NCI-H1694 treated with DMSO at 0.1 percent for 48 hours (cell line): ENCODE data around the gene SLC13A4.
"Not testable (repeated sequence)": the region's sequence is repeated elsewhere in the genome, so short reads cannot be mapped to it uniquely, and the experiment has no call there.

ENCODE experiments used
- DNase-seq: peaks from one replicate; lab custom pipeline; 2025; lab: John Stamatoyannopoulos, UW

The SLC13A4 gene

DNA sequence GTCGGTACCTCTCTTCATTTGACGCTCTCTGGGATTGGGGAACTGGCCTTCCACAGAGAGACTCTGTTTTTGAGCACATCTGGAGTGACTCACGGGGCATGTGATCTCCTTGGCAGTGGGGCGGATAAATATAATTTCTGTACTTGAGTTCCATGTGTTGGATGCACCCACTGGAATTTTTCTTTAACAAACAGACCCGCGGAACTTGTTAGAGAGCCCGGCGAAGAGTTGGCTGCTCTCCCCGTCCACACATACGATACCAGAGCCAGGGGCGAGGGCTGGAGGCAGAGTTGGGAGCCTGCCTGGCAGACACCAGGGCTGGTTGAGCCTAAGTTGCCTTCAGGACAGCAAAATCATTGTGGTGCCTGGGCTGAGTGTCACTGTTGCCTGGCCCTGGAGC is 20.8 kb upstream of the SLC13A4 start, which contains the start of gene FAM180A:
Gene FAM180A, minus strand, starts transcription at position 44 of the 400 bp plus-strand sequence. CDS start 233 bp downstream, outside the sequence.
- DNase-seq = no peak

DNA sequence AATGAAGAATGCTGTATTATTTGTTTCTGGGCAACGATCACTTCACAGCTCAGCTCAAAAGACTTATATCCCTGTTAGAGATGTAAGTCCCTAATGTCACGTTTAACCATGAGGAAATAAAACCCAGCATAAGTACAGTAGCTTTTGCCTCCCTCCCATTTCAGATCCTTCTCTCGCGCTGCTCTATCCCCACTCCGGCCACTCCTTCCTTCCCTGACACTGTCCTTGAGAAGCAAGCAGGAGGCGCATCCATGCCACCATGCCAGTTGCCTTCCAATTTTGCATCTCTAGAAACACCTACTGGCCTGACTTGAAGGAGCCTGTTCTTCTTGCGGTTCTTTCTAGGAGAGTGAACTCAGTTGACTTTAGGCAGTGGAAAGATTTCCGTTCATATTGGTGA is 19.4 kb upstream of the SLC13A4 start:
- DNase-seq = no peak

DNA sequence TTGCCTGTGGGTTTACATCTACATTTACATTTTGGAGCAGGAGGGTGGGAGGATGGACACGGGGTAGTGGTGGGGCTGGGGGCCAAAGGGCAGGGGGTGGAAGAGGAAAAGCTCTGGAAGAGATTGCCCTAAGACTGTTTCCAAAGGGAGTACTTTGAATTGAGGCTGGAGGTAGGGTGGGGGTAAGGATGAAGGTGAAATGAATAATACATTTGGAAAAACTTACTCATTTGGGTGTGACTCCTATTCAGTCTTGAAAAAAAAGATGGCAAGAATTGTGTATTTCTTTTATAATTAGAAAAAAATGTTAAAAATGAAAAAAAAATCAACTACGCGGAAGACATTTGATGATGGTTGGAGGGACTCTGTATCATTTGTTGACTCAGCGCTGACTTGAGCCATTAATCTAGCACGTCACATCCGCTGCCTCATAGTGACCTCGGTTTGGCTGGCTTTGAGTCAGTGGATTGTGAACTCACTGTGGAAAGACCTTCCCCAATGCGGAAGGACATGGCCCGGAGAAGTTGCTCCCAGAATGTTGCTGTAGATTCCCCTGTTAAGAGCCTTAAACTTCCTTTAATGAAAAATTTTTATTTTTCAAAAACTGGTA is 17.8 kb upstream of the SLC13A4 start:
- DNase-seq = no peak

DNA sequence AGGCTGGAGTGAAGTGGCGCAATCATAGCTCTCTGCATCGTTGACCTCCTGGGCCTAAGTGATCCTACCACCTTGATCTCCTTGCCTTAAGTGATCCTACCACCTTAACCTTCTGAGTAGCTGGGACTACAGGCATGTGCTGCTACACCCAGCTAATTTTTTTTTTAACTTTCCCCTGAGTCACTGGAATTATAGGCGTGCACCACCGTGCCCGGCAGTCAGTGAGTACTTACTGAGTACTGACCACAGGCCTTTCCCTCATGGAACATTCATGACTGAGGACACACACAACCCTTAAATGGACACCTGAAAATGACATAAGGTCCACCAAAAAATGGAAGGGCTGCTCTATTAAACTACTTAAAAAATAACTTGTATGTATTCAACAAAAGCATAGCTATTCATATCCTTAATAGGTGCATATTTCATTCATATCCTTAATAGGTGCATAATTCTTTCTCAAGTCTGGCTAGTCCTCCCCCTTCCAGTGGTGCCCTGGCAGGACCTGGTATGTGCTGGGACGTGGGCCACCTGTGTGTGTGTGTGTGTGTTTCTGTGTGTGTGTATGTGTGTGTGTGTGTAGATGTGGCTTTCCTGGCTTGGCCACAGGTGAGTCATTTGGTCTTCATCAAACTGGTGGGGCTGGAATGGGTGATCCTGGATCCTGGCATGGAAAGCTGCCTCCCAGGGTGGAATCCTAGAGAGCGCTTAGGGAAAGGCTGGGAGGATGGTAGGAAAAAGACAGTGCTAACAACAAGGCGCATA is 17.1 kb upstream of the SLC13A4 start:
- no peak for DNase-seq

DNA sequence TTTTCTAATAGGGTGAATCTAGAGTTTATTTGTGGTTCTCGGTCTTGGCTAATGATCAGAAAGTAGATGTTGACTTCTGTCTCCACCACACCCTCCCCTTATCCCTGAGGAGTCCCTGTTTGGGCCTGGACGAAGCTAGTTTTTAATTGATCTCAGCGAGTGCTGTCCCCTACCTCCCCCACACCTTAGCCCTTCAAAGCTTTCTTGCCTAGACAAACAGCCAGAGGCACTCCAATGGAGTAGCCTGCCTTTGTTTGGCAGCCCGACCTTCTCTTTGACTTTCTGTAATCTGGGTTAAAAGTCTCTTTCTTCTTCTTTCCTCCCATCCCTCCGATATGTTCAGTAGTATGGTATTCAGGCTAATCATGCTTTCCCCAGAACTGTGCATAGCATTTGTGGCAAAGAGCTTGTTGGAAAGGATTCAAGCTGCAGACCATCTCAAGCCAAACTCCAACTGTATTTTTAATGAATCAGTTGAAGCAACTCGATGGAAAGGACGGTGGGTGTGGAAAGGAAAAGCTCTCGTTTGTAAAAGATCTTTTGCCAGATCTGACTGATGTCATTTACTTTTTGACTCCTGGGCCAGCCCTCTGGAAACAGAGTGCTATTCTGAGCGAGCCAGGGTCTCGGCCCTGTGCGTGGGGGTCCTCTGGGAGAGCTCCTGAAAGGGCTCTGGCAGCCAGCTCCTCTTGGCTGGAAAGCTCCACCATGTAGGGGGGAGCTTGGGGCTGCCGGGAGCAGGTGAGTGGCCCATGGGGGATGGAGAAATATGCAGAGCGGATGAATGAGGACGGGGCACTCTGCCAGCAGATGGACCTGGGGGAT is 16.1 kb upstream of the SLC13A4 start:
- DNase-seq = no peak

DNA sequence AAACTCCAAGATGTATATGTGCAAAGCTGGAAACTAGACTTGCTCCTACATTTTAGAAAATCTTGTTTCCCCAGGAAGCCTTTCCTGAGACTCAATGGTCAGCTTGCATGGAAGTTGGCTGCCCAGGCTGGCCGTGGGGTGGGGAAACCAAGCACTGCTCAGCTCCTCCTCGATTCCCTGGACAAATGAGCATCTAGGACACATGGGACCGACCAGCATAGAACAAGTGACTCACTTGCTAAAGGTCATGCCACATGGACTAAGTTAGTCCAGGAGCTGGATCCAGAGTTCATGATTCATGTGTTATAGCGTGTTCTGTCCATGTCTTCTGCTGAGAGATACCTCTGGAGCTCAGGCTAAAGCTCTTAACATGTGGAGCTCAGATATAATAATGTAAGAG is 14.4 kb upstream of the SLC13A4 start:
- no peak for DNase-seq

DNA sequence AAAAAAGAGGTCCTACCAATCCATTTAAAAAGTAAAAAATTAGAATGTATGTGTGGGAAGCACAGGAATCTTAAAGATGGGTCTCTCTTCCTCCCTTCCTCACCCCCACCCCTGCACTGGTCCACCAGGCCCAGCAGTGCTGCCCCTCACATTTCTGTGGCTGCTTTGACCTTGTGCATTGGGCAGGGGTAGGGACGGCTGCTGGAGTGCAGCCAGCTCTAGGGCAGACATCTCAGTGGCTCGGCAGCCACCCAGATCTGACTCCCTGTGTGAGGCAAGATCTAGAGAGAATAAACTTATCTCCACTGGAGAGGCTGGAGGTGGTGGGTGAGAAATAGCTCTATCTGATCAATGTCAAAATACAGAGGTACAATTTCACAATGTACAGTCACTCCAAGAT is 13.9 kb upstream of the SLC13A4 start:
- no peak for DNase-seq

DNA sequence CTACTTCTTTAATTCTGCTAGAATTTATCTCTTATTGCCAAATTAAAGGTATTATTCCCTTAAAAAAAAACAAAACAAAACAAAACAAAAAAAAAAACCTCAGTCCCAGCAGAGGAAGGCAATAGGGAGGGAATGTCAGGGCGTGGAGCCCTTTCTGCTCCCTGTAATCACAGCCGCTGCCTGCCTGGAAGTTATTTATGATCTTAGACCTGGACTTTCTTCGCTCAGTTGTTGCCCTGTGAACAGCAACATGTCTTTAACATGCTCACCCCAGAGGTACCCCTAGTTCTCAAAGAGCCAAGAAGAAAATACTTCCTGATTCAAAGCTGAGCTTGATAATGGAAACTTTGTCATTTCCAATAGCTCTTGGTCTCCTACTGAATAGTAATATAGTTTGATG is 12.9 kb upstream of the SLC13A4 start:
- no peak for DNase-seq

DNA sequence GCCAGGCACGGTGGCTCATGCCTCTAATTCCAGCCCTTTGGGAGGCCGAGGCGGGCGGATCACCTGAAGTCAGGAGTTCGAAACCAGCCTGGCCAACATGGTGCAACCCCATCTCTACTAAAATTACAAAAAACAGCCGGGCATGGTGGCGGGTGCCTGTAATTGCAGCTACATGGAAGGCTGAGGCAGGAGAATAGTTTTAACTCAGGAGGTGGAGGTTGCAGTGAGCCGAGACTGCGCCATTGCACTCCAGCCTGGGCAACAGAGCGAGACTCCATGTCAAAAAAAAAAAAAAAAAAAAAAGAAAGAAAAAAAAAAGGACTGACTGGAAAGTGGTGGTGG is 9.3 kb upstream of the SLC13A4 start:
- not testable (repeated sequence) for DNase-seq

DNA sequence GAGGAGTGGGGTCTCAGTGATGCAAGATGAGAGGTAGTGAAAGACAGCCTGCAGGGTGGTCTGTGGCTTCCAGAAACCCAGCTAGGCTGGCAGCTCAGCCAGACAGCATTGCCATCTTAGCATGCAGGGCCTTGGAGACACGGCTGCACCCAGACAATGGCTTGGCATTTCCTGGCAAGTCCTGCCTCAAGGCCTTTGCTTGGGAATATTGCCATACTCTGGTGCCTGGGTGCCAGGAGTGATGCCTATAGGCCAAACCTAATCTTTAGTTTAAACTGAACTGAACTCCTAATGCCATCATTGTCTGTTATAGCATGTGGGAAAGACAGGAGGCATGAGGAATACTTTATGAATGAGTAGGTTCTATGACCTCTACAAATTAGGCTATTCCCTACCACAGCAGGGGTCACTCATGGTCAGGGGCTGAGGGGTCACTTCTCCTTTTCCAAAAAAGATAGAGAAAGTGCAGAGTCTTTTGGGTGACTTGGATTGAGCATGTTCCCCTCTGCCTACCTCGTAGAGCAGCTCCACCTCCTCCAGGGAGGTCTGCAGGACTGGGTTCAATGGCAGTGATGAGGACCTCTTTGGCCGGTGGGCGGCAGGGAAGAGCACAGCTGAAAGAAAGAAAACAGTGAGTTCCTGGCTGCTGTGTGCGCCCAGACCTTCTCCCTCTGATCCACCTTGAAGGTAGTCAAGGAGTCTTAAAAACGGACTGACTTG is 8.8 kb upstream of the SLC13A4 start:
- DNase-seq = no peak

DNA sequence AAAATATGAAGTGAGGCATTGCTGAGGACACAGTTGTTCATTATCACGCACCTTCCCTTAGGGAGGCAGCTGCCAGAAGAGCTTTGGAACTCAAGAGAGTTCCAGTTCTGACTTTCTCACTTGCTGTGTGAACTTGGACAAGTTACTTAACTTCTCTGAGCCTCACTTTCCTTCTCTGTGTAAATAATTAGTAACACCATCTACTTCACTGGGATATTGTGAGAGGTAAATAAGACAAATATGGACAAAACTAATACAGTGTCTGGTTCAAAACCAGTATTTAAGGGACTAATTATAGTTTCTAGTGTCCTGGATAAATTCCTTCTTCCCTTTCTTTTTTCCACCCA is 6.3 kb upstream of the SLC13A4 start:
- DNase-seq = no peak

DNA sequence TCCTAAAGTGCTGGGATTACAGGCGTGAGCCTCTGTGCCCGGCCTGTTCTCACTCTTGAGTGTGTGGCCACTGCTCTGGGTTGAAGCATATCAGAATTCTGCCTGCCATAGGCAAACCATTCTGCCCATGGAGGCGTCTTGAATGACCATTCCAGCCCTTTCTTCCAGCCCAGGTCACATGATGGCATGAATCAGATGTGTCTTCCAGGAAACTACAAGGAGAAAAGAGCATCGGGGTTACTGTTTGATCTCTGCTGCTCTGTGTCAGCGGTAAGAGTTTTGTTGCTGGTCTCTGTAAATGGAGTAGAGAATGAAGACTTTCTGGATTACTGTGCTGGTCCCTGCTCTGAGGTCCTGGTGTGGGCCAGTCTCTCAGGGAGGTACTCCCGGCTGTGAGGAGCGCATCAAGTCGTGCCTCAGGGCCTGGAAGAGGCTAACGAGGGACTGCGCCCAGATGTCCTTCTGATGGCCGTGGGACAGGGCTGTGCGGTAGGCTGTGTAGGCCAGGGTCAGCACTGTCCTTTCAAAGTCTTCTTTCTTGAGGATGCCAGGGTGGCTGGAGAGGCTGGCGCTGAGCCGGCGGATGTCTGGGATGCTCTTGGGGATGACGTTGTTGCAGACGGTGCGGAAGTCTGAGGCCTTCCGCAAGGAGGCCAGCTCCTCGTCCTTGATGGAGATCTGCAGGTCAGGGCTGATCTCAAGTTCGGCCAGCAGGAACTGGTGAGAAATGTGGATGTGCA is 5.8 kb upstream of the SLC13A4 start:
- no peak for DNase-seq

DNA sequence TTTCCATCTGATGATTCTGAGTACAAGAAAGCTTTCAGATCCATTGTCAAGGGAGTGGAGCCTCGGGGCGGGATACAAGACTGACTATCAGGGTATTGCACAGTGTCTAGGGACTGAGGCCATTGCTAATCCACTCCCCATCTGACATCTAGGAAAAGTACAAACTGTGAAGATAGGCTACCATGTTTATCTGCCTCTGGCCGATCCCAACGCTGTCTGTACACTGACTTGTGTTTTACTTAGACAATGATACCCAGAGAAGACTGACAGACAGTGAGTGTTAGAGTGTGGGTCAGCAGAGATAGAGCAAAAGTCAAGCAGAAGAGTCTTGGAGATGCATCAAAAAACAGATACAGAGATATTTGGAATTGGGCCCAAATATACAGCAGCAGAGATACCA is 3.1 kb upstream of the SLC13A4 start:
- DNase-seq = no peak

DNA sequence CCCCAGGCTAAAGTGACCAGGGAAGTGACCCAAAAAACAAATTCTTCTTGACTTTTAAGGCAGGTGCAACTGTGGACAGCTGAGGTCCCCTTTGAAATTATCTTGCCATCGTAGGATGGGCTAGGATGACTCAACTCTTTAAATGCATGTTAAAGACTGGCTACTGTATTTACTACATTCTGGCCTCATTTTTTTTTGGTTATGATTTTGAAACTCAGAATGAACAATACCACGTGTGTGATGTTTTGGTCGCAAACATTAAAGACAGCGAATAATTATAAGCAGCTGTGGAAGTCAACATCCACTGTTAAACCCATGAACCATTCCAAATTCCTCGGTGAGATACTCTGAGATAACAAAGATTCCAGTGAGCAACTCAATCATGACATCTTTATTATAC is 1.2 kb upstream of the SLC13A4 start:
- no peak for DNase-seq

DNA sequence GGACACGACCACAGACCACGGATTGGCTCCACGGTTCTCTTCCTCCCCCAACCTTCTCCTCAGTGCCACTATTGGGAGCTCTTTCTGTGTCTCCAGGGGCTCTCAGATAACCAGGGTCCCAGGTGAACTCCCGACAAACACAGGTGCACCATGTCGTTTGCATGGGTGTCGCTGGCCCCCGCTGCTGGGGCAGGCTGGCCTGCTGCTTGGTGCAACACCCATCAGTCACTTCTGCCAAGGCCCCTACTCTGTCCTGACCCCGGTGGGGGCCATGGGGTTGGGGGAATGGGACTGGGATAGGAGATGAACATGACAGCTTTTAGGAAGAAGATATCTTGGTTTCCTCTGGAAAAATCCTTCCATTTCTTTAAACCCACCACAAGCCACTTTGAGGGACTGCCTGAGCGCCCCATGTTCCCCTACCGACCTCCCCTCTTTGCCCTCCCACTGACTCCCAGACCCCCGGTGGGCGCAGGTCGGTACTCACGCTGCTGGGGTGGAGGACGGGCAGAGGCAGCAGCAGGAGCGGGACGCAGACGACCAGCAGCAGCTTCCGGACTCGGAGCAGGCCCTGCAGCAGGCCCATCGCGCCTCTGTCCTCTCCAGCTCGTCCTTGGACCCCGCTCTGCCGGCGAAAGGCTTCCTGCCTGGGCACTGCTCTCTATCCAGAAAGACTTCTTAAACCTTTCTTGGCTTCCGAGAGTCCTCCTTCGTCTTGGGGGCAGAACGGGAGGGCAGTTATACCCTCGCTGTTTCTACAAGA is 894 bp downstream of the SLC13A4 start:
- no peak for DNase-seq

DNA sequence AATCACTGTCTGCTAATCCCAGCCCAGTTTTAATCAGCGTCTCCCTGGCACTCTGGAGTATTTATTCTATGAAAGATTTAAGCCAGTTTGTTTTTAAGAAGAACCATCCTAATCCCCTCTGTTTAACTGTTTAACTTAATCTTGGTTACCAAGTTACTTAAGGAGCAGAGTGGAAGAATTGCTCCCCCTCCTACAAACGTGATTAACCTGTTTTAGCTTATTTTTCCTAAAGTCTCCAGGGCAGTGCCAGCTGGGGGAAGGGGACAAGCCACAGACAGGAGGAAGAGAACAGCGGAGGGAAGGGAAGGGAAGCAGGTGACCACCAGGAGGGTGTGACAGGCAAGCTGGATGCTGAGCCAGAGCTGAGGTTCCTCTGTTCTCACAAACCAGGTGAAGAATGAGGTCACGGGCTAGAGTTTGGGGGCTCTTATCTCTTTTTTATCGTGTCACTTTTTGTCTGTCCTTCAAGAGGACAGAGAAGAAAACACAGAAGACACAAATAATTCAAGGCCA is 1.7 kb downstream of the SLC13A4 start:
- DNase-seq = no peak

DNA sequence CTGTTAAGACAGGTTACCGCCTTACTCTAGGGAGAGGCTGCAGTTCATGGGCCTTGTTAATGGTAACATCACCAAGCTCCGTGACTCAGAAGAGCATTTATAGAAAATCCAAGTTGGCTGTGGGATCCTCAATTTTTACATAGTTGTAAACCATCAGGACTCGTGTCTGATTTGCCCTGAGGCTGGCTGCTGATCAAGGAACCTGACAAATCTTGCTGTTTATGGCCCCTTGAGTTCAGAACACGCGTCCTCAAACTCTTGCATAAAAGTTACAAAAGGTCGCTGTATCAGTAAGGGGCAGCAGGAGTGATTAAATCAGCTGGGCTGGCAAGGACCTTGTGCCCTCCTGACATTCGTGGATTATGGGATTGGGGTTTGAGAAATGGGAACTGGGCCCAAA is 4.6 kb downstream of the SLC13A4 start:
- DNase-seq = no peak

DNA sequence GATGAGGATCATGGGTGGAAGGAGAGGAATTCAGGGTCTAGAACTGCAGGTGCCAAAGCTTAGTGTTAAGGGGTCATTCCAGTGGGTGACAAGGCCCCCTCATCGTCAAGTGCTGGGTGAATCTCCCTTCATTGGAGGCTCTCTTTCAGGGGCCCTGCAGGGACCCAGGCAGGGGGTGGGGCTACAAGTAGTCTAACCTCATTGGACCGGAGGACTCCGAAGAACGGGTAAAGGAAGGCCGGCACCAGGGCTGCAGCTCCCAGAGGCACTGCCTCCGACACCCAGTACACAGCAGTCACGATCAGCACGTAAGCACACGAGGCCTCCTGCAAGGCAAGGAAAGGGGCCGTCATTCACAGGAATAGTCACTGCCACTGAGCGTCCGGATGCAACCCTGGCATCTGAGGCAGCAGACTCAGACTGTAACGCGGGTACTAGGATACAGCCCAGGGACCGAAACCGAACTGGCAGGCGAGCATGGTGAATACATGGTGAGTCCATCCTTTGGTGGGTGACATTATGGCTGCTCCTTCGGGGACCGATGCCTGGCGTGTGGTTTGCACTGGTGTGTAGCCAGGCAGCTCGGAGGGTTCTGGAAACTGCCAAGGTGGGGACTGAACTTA is 6.7 kb downstream of the SLC13A4 start:
- no peak for DNase-seq

DNA sequence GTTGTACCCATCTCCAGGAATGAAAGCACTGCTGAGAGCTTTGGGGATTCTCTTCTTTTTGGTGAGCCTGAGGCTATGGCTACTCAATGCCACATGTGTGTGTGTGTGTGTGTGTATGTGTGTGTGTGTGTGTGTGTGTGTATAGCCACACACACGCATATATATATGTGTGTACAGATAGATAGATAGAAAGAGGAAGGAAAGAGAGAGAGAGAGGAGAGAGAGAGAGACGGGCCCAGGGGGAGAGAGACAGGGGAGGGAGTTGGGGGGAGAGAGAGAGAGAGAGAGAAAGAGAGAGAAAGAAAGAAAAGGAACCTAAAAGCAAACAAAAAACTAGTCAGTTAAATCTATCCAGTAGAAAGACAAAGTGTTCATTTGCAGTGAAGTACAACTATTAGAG is 8.3 kb downstream of the SLC13A4 start:
- DNase-seq = no peak

DNA sequence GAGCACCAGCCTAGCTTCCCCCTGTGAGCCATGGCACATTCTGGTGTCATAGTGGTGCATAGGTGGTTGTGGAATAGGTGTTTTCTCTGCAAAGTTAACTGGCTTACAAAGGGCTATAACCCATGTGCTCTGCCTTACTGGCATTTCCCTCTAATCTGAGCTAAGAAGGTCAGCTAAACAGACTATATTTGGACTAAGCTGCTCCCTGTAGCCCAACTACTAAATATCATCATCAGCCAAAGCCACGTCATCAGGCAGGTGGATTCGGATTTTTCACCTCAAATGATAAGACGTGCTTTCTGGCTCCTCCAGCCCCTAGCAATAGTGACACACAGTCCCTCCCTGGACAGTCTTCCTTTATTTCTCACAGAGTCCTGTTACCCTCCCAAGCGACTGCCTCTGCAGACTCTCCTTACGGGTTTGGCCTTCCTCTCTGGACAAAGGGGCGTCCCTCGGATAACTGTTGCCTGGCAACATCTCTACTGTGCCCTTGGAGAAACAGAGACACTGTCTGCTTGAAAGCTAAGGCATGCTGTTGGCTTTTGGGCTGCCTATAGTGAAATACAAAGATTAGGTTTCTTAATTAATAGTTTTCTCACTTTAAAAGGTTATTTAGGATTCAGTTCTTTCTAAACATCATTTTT is 9.1 kb downstream of the SLC13A4 start:
- DNase-seq = no peak
